ENCODE measurements around the gene APPBP2.

DNA sequence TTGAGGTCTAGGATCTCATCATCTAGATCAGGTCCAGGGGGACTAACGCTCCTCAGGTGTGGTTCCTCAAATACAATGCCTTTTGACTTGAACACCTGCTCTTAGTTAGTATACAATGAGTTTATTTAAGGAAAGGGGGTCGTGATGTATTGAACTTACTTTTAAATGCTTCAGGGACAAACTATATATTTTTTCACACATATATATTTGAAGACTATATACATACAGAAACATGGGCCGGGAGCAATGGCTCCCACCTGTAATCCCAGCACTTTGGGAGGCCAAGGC lies 122.6 kb downstream of the APPBP2 start:
- no peak for TF ChIP-seq CTCF (IDR thresholded peaks at IDR 0.05)
- TF ChIP-seq TCF7L2 (IDR thresholded peaks at IDR 0.05; ENCODE audit: low read depth, low read length), result no peak
- TF ChIP-seq SIN3A (IDR thresholded peaks at IDR 0.05; ENCODE audit: borderline replicate concordance, insufficient read depth, low read depth, low read length), result no peak
- TF ChIP-seq, protein P1, sequence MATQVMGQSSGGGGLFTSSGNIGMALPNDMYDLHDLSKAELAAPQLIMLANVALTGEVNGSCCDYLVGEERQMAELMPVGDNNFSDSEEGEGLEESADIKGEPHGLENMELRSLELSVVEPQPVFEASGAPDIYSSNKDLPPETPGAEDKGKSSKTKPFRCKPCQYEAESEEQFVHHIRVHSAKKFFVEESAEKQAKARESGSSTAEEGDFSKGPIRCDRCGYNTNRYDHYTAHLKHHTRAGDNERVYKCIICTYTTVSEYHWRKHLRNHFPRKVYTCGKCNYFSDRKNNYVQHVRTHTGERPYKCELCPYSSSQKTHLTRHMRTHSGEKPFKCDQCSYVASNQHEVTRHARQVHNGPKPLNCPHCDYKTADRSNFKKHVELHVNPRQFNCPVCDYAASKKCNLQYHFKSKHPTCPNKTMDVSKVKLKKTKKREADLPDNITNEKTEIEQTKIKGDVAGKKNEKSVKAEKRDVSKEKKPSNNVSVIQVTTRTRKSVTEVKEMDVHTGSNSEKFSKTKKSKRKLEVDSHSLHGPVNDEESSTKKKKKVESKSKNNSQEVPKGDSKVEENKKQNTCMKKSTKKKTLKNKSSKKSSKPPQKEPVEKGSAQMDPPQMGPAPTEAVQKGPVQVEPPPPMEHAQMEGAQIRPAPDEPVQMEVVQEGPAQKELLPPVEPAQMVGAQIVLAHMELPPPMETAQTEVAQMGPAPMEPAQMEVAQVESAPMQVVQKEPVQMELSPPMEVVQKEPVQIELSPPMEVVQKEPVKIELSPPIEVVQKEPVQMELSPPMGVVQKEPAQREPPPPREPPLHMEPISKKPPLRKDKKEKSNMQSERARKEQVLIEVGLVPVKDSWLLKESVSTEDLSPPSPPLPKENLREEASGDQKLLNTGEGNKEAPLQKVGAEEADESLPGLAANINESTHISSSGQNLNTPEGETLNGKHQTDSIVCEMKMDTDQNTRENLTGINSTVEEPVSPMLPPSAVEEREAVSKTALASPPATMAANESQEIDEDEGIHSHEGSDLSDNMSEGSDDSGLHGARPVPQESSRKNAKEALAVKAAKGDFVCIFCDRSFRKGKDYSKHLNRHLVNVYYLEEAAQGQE (IDR thresholded peaks at IDR 0.05; ENCODE audit: insufficient read depth in 1 of 2, low read depth in 2 of 2, low read length in 1 of 2), result no peak
